ENCODE measurements around the gene XPO1.

GRCh38 chr2:61534926-61535325 is 3.2 kb downstream of the XPO1 start:
- TF ChIP-seq CTCF (IDR thresholded peaks at IDR 0.05) (no peak), POLR2A (IDR thresholded peaks at IDR 0.05) (no peak), POLR2AphosphoS5 (IDR thresholded peaks at IDR 0.05) (no peak)

Measured in upper lobe of left lung (tissue), 4 donors.